Stimulated activated CD4-positive, alpha-beta T cell treated with anti-CD3 and anti-CD28 coated beads, TNF-alpha, amount 100 ng/mL, for 48 hours (primary cell): ENCODE results near the gene AHCYL2.
"Not testable (repeated sequence)": the region's sequence is repeated elsewhere in the genome, so short reads cannot be mapped to it uniquely, and the experiment has no call there.

Source experiments
- DNase-seq, 3 donors: peaks; one replicate each; pipeline ENCODE4 v3.0.0-alpha.2; 2020; ENCODE audit warnings: low read depth in 3 of 3

Gene AHCYL2

GRCh38 chr7:129423700-129424410 lies 199.0 kb downstream of the AHCYL2 start:
- no peak for DNase-seq

- DNase-seq, result no peak
Measured at GRCh38 chr7:129426482-129426881, 201.7 kb downstream of the AHCYL2 start.

GRCh38 chr7:129427526-129428045 lies 202.8 kb downstream of the AHCYL2 start:
- DNase-seq, result no peak

- DNase-seq, result no peak
Measured at GRCh38 chr7:129431911-129432643, 207.2 kb downstream of the AHCYL2 start.

GRCh38 chr7:129433847-129434674 lies 209.2 kb downstream of the AHCYL2 start, which contains the start of gene STRIP2:
Gene STRIP2, plus strand, starts transcription at chr7:129434432. Its CDS starts 41 bp downstream, at chr7:129434473.
- peak; percentile 84 to 96 (median 89) for DNase-seq

GRCh38 chr7:129434675-129435318 lies 210.0 kb downstream of the AHCYL2 start:
- no peak for DNase-seq

GRCh38 chr7:129435414-129435829 lies 210.6 kb downstream of the AHCYL2 start:
- DNase-seq, result no peak

- no peak for DNase-seq
Measured at GRCh38 chr7:129436335-129436923, 211.6 kb downstream of the AHCYL2 start.

- DNase-seq, result no peak
Measured at GRCh38 chr7:129437190-129437589, 212.4 kb downstream of the AHCYL2 start.

- DNase-seq, result no peak
Measured at GRCh38 chr7:129438281-129438838, 213.5 kb downstream of the AHCYL2 start.

GRCh38 chr7:129438839-129439651 lies 214.2 kb downstream of the AHCYL2 start:
- peak; percentile 46 to 58 (median 57) for DNase-seq

- no peak for DNase-seq
Measured at GRCh38 chr7:129439963-129440625, 215.3 kb downstream of the AHCYL2 start.

GRCh38 chr7:129443612-129444011 lies 218.8 kb downstream of the AHCYL2 start:
- no peak for DNase-seq

- not testable (repeated sequence) for DNase-seq
Measured at GRCh38 chr7:129444776-129445175, 219.9 kb downstream of the AHCYL2 start.

- DNase-seq, result not testable (repeated sequence)
Measured at GRCh38 chr7:129446925-129447324, 222.1 kb downstream of the AHCYL2 start.

GRCh38 chr7:129447445-129447844 lies 222.6 kb downstream of the AHCYL2 start:
- not testable (repeated sequence) for DNase-seq

- DNase-seq, result not testable (repeated sequence)
Measured at GRCh38 chr7:129448608-129449007, 223.8 kb downstream of the AHCYL2 start.

GRCh38 chr7:129450295-129450694 lies 225.5 kb downstream of the AHCYL2 start:
- DNase-seq, result no peak

- DNase-seq, result no peak
Measured at GRCh38 chr7:129452589-129453231, 227.9 kb downstream of the AHCYL2 start.
